WTC11 (cell line): Measurements from ENCODE around the gene ERC2. TPM values are rescaled to one million over a fixed set of nuclear protein-coding genes. Genes with fewer than 3 reads are reported as not detected.
"Not testable (repeated sequence)": the region's sequence is repeated elsewhere in the genome, so short reads cannot be mapped to it uniquely, and the experiment has no call there.

Source experiments
- ATAC-seq: fragments of 200-7000 bp; cut with Tn5 transposase; 2 replicates; pipeline ENCODE4 v1.10.0; 2021; ENCODE audit warnings: mild to moderate bottlenecking, moderate library complexity
- CTCF ChIA-PET: fragments of 300-600 bp; sonication (Branson Sonifier 250); formaldehyde crosslinking; loops from one replicate; lab custom pipeline; 2021; ENCODE audit warnings: antibody characterized with exemption; lab: Charles Lee
- POLR2A ChIA-PET: fragments of 350-600 bp; sonication (Branson Sonifier 250); formaldehyde crosslinking; loops from one replicate; lab custom pipeline; 2021; ENCODE audit warnings: antibody characterized with exemption; lab: Charles Lee
- DNase-seq: peaks from one replicate; pipeline ENCODE4 v3.0.0; 2021; ENCODE audit warnings: low spot score
- H3K27ac Mint-ChIP-seq: 2 replicates; pipeline ENCODE4 v1.8.0; 2021; ENCODE audit warnings: mixed read lengths
- H3K27me3 Mint-ChIP-seq: 2 replicates; pipeline ENCODE4 v1.8.0; 2021; ENCODE audit warnings: low read depth, mild to moderate bottlenecking, moderate library complexity, mixed read lengths
- H3K36me3 Mint-ChIP-seq: 2 replicates; pipeline ENCODE4 v1.8.0; 2021; ENCODE audit warnings: mixed read lengths
- H3K4me1 Mint-ChIP-seq: 2 replicates; pipeline ENCODE4 v1.8.0; 2022; ENCODE audit warnings: mixed read lengths
- H3K4me3 Mint-ChIP-seq: 2 replicates; pipeline ENCODE4 v1.8.0; 2021; ENCODE audit warnings: mild to moderate bottlenecking, moderate library complexity, mixed read lengths
- H3K9me3 Mint-ChIP-seq: 2 replicates; pipeline ENCODE4 v1.8.0; 2021; ENCODE audit warnings: mixed read lengths
- CBFB ChIP-seq: sonication (generic); formaldehyde crosslinking; IDR thresholded peaks from 2 replicates; pipeline ENCODE4 v1.8.1; 2022; ENCODE audit warnings: mild to moderate bottlenecking, low read depth, missing genetic modification reagents
- CREB1 ChIP-seq: sonication (generic); formaldehyde crosslinking; IDR thresholded peaks from 2 replicates; pipeline ENCODE4 v1.8.0; 2023; ENCODE audit warnings: mild to moderate bottlenecking, missing genetic modification reagents
- ELF4 ChIP-seq: sonication (generic); formaldehyde crosslinking; IDR thresholded peaks from 2 replicates; pipeline ENCODE4 v1.8.1; 2022; ENCODE audit warnings: low read depth, mild to moderate bottlenecking, moderate library complexity, missing genetic modification reagents
- ESRRA ChIP-seq: sonication (generic); formaldehyde crosslinking; IDR thresholded peaks from 2 replicates; pipeline ENCODE4 v1.8.1; 2022; ENCODE audit warnings: mild to moderate bottlenecking, missing genetic modification reagents, borderline replicate concordance
- GABPB1 ChIP-seq: sonication (generic); formaldehyde crosslinking; IDR thresholded peaks from 2 replicates; pipeline ENCODE4 v1.8.1; 2023; ENCODE audit warnings: mild to moderate bottlenecking, missing genetic modification reagents
- JUN ChIP-seq: sonication (generic); formaldehyde crosslinking; IDR thresholded peaks from 2 replicates; pipeline ENCODE4 v1.8.0; 2023; ENCODE audit warnings: mild to moderate bottlenecking, missing genetic modification reagents
- MAX ChIP-seq: sonication (generic); formaldehyde crosslinking; IDR thresholded peaks from 2 replicates; pipeline ENCODE4 v1.8.0; 2022; ENCODE audit warnings: mild to moderate bottlenecking, missing genetic modification reagents
- MXD4 ChIP-seq: fragments of 250-450 bp; sonication (Bioruptor Pico); IDR thresholded peaks from 2 replicates; pipeline ENCODE4 v1.8.0; 2021; ENCODE audit warnings: mild to moderate bottlenecking, moderate library complexity, borderline replicate concordance
- OVOL2 ChIP-seq: fragments of 250-450 bp; sonication (Bioruptor Pico); IDR thresholded peaks from 2 replicates; pipeline ENCODE4 v1.9.0; 2021; ENCODE audit warnings: mild to moderate bottlenecking, borderline replicate concordance
- SMAD4 ChIP-seq: sonication (generic); formaldehyde crosslinking; IDR thresholded peaks from 2 replicates; pipeline ENCODE4 v1.8.0; 2022; ENCODE audit warnings: mild to moderate bottlenecking, missing genetic modification reagents
- TEAD1 ChIP-seq: sonication (generic); formaldehyde crosslinking; IDR thresholded peaks from 2 replicates; pipeline ENCODE4 v1.8.0; 2022; ENCODE audit warnings: mild to moderate bottlenecking, missing genetic modification reagents
- ZNF219 ChIP-seq: sonication (generic); formaldehyde crosslinking; IDR thresholded peaks from 2 replicates; pipeline ENCODE4 v1.8.0; 2023; ENCODE audit warnings: missing genetic modification reagents, mild to moderate bottlenecking, borderline replicate concordance
- ZNF263 ChIP-seq: sonication (generic); formaldehyde crosslinking; IDR thresholded peaks from 2 replicates; pipeline ENCODE4 v1.8.1; 2022; ENCODE audit warnings: low read depth, mild to moderate bottlenecking, moderate library complexity, missing genetic modification reagents
- ZNF396 ChIP-seq: fragments of 250-450 bp; sonication (Bioruptor Pico); IDR thresholded peaks from 2 replicates; pipeline ENCODE4 v1.8.0; 2021; ENCODE audit warnings: mild to moderate bottlenecking, moderate library complexity, borderline replicate concordance
- ZNF423 ChIP-seq: fragments of 250-450 bp; sonication (Bioruptor Pico); IDR thresholded peaks from 2 replicates; pipeline ENCODE4 v2.1.2; 2022; ENCODE audit warnings: mild to moderate bottlenecking, moderate library complexity
- ZNF512 ChIP-seq: sonication (generic); formaldehyde crosslinking; IDR thresholded peaks from 2 replicates; pipeline ENCODE4 v1.8.1; 2022; ENCODE audit warnings: missing genetic modification reagents, borderline replicate concordance
- ZNF532 ChIP-seq: fragments of 250-450 bp; sonication (Bioruptor Pico); IDR thresholded peaks from 2 replicates; pipeline ENCODE4 v1.9.0; 2021; ENCODE audit warnings: mild to moderate bottlenecking, borderline replicate concordance
- ZSCAN18 ChIP-seq: fragments of 250-450 bp; sonication (Bioruptor Pico); IDR thresholded peaks from 2 replicates; pipeline ENCODE4 v2.1.2; 2022; ENCODE audit warnings: mild to moderate bottlenecking, moderate library complexity
- total RNA-seq: library from RNA; stranded (reverse); gene quantifications from 3 replicates; pipeline ENCODE4 v1.2.3, GENCODE V29; 2021
- TF ChIP-seq, protein P1 (sequence below): sonication (generic); formaldehyde crosslinking; IDR thresholded peaks from 2 replicates; pipeline ENCODE4 v1.8.0; 2022; ENCODE audit warnings: mild to moderate bottlenecking, missing genetic modification reagents
- TF ChIP-seq, protein P2 (sequence below): sonication (generic); formaldehyde crosslinking; IDR thresholded peaks from 2 replicates; pipeline ENCODE4 v1.8.0; 2022; ENCODE audit warnings: mild to moderate bottlenecking, missing genetic modification reagents

ERC2 gene
- total RNA-seq, 1 experiment from 2014 or later = 23.5 TPM

DNA sequence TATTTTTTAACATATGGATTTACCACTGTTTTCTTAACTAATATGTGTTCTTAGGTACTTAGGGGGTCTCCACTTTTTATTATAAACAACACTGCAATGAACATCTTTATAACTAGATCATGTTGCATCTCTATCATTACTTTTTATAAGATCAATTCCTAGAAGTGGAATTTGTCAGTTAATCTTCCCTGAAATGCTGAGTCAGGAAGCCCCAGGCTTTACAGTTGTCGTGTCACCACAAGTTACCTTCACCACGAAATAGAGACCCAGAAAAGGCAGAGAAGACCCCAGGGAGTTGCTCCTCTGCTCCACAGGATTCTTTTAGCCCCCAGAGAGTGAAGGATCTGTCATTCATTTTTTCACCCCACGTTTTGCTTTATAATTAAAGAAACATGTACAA, 34.5 kb upstream of the ERC2 start (continued):
- TF ChIP-seq, protein P1, sequence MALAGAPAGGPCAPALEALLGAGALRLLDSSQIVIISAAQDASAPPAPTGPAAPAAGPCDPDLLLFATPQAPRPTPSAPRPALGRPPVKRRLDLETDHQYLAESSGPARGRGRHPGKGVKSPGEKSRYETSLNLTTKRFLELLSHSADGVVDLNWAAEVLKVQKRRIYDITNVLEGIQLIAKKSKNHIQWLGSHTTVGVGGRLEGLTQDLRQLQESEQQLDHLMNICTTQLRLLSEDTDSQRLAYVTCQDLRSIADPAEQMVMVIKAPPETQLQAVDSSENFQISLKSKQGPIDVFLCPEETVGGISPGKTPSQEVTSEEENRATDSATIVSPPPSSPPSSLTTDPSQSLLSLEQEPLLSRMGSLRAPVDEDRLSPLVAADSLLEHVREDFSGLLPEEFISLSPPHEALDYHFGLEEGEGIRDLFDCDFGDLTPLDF (CRISPR knock-in tag) = no peak
- no peak for TF ChIP-seq ELF4 (CRISPR knock-in tag)
- TF ChIP-seq ZNF263 = no peak

DNA sequence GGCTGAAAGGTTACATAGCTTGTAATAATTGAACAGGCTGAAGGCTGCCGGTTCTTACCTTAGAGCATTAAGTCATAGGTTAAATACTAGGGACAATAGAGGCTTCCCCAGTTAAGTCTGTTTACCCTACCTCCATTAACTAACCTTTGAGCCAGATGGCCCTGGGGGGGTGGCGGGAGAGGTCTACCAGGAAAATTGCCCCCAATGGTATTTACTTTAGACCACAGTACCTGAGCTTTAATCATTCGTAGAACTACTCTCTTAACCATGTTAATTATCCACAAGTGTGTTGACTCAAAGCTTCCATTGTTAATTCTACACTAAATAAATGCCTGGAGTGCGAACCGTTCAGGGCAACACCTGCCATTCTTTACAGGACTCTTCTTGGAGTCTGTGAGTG, 28.1 kb upstream of the ERC2 start:
- Mint-ChIP-seq H3K27me3 (peaks cover 23% of the 10 kb centered on the region), H3K9me3 (peaks cover 18% of the 10 kb centered on the region), H3K4me1 (peaks cover 13% of the 10 kb centered on the region)
- POLR2A ChIA-PET, H3K36me3 Mint-ChIP-seq, ATAC-seq, H3K4me3 Mint-ChIP-seq, DNase-seq, H3K27ac Mint-ChIP-seq: not testable (repeated sequence)
- CTCF ChIA-PET = interaction anchor here (1.2 to 1.6 kb wide), 3 partner anchors 27 to 303 kb away, joined by 3 to 5 read pairs (median 4); partner anchors contain the start of gene ERC2

DNA sequence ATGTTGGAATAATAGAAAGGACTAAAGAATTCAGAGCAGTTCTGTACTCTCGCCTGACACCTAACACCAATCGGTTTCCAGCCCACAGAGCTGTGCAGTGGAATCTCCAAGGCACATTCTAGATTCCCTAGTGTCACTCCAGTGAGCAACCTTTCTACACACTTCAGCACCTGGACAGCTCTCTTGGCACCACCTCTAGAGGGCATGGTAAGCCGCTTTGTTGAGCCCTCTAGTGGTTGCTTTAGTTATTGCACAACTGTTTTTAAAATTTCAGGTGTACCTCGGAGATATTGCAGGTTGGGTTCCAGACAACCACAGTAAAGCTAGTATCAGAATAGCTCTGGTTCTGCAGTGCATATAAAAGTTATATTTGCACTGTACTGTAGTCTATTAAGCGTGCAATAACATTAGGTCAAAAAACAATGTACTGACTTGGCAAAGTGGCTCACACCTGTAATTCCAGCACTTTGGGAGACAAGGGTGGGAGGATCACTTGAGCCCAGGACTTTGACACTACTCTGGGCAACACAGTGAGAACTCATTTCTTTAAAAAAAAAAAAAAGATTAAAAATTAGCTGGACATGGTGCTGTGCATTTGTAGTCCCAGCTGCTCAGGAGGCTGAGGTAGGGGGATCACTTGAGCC, 26.5 kb upstream of the ERC2 start:
- Mint-ChIP-seq H3K27ac (no peak overlapping the region), H3K36me3 (no peaks in the 10 kb centered on the region), H3K27me3 (peaks cover 23% of the 10 kb centered on the region), H3K9me3 (peaks cover 16% of the 10 kb centered on the region), H3K4me3 (no peak overlapping the region), H3K4me1 (peaks cover 4% of the 10 kb centered on the region; the same call in 1 of the 2 replicates)
- ChIA-PET CTCF (interaction anchor here (0.5 to 1.8 kb wide), 48 partner anchors 9 to 346 kb away, joined by 3 to 23 read pairs (median 5); partner anchors contain the start of genes ARHGEF3, CCDC66 and ERC2), POLR2A (interaction anchor here (0.6 kb wide), 1 partner anchor 156 kb away, joined by 3 read pairs; no protein-coding TSS in a partner anchor)
- ATAC-seq = peak; percentile 99
- DNase-seq = peak; percentile 80
- TF ChIP-seq SMAD4 (CRISPR knock-in tag) (peak; percentile 44; the same call in 1 of the 2 replicates), CREB1 (CRISPR knock-in tag) (peak; percentile 68; the same call in 1 of the 2 replicates), JUN (0 out of 2 replicates have a peak, but pooled peaks have one; percentile 68), ZNF219 (CRISPR knock-in tag) (peak; percentile 60; the same call in 1 of the 2 replicates), MAX (CRISPR knock-in tag) (peak; percentile 45; the same call in 1 of the 2 replicates), CBFB (CRISPR knock-in tag) (no peak), ZNF512 (no peak), ZNF396 (CRISPR knock-in tag) (peak; percentile 65; the same call in 1 of the 2 replicates), ZNF423 (CRISPR knock-in tag) (peak; percentile 35; the same call in 1 of the 2 replicates), OVOL2 (CRISPR knock-in tag) (no peak), ESRRA (0 out of 2 replicates have a peak, but pooled peaks have one; percentile 74), MXD4 (CRISPR knock-in tag) (peak; percentile 26; the same call in 1 of the 2 replicates), GABPB1 (CRISPR knock-in tag) (peak; percentile 76), ZSCAN18 (CRISPR knock-in tag) (peak; percentile 88), TEAD1 (CRISPR knock-in tag) (peak; percentile 90), ZNF532 (0 out of 2 replicates have a peak, but pooled peaks have one; percentile 51)
- TF ChIP-seq, protein P2, sequence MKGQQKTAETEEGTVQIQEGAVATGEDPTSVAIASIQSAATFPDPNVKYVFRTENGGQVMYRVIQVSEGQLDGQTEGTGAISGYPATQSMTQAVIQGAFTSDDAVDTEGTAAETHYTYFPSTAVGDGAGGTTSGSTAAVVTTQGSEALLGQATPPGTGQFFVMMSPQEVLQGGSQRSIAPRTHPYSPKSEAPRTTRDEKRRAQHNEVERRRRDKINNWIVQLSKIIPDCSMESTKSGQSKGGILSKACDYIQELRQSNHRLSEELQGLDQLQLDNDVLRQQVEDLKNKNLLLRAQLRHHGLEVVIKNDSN (CRISPR knock-in tag) = peak; percentile 46; the same call in 1 of the 2 replicates
